ENCODE results near the gene YBX2. TPM values are rescaled to one million over a fixed set of nuclear protein-coding genes. Genes with fewer than 3 reads are reported as not detected.

YBX2 gene
- total RNA-seq, 4 donors from 2014 or later = 0.82 to 14.1 (median 2.0) TPM

DNA sequence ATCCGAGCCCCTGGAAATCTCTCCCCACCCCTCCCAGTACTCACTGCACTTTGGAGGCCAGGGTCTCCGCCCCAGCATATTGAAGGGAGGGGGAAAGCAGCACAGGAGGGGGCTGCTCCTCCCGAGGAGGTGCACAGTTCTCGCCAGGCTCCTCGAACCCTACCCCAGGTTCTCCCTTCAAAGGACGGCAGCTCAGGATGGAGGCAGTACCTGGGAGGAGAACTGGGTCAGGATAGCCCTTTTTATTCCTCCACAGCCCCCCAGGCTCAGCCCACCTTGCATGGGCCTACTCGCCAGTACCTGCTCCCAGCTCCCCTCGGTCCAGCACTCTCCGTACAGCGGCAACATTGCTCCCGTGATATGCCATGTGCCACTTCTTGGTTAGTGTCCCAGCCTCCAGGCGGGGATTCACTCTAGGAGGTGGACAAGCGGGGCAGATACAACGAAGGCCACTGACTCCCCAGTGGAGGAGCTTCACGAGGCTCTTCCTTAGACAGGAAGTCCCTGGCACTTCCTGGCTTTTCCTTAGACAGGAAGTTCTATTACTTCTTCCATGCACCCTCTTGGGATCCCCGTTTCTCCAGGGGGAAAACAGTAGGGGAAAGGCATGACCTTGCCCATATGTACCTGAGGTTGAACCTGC lies 22.8 kb upstream of the YBX2 start:
- TF ChIP-seq, protein P1, sequence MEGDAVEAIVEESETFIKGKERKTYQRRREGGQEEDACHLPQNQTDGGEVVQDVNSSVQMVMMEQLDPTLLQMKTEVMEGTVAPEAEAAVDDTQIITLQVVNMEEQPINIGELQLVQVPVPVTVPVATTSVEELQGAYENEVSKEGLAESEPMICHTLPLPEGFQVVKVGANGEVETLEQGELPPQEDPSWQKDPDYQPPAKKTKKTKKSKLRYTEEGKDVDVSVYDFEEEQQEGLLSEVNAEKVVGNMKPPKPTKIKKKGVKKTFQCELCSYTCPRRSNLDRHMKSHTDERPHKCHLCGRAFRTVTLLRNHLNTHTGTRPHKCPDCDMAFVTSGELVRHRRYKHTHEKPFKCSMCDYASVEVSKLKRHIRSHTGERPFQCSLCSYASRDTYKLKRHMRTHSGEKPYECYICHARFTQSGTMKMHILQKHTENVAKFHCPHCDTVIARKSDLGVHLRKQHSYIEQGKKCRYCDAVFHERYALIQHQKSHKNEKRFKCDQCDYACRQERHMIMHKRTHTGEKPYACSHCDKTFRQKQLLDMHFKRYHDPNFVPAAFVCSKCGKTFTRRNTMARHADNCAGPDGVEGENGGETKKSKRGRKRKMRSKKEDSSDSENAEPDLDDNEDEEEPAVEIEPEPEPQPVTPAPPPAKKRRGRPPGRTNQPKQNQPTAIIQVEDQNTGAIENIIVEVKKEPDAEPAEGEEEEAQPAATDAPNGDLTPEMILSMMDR (IDR thresholded peaks at IDR 0.05; ENCODE audit: low read depth) = no peak

DNA sequence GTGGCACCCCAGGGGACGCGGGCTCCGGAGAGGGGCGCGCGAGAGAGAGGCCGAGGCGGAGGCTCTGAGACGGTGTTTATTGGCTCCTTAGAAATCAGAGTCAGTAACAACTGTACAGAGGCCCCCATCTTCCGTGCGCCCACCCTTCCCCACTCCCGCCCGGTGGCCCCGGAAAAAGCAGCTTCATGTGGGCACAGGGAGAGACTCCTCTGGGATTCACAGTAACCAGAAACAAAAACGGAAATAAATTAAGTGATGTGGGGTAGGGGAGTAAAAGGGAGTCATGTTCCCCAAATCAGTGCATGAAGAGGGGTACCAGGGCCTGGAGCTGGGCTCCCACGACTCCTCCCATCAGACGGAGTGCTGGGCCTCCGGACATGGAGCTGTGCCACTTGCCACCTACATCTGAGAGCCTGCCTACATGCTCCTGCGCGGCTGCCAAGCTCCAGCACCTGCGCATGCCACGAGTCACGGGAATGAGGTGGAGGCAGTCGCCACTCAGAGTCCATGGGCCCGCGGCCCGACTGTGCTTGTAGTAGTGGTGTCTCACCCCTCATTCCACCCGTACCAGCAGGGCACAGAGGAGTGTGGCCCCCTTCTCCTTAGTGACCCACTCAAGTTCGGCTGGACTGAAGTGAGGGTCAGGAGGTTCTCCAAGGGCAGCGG lies 21.3 kb upstream of the YBX2 start:
- TF ChIP-seq, protein P1 (IDR thresholded peaks at IDR 0.05; ENCODE audit: low read depth) = no peak

DNA sequence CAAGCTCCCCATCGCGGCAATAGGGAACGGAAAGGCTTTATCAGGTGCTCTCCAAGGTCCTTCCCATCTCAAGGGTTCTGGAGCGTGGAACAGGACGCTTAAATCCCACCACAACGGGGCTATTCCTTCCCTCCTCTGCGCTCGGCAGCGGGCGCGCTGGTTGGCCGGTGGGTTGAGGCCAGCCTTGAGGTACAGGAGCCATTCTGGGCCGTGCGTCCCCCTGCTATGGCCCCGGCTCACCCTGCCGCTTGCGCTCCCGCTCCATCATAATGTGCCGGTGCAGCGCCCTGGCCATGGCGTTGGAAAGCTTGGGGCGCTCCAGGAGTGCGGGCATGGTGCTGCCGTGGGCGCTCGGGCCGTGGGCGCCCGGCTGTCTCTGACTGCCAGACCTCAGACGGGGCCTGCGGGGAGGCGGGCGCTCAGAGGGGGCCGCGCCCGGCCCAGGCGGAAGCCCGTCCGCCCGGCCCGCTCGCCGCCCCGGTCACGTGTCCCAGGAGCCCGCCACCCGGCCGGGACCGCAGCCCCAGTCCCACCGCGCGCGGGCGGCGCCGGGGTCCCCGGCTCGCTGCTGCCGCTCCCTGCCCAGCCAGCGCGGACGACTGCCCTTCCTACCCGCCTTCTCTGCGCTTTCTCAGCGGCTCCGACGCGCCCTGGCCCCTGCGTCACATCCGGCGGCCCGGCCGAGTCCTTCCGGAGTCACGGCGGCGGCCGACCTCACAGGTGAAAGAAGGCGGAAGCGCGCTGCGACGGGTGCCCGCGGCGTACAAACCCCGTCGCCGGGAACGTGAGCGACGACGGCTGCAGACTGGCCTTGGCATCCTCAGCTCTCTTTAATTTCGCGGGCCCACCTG lies 20.5 kb upstream of the YBX2 start, which contains the start of gene GPS2:
GPS2 (minus strand) TSS at position 642 of the 851 bp plus-strand sequence; CDS start at position 334, 308 bp downstream.
- TF ChIP-seq, protein P1 (IDR thresholded peaks at IDR 0.05; ENCODE audit: low read depth) = no peak

DNA sequence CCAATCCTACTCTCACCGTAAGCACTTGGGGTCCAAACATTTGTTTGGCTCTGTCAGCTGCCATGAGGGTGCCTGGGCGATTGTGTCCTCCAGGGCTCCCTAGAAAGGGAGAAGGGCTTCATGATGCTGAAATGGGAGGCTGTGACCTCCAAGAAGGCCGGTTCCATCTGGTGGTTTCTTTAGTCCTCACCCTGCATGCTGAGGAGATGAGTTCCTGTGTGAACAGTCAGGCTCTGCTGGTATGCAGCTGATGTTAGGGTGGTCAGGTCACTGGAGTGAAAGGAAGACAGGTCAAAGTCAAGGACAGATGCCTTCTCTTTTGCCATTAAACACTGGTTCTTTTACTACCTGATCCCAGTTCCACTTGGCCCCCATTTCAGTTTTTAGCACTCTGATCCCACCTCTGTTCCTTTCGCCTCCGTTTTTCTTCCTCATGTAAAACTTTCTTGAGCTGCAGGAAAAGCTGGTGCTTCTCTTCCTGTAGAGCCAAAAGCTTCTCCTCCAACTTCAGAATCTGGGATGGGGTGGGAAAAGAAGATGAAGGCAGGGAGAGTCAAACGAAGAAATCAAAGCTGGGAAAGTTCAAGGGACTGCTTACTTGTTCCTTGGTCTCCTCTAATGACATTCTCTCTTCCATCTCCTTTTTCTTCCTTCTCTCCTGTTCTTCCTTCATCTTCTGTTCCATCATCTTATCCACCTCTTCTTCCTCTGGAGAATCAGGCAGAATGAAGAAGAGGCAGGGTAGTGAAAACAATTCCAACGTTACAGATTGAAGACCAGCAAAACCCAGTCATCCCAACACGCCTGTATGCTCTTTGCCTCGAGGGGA lies 19.7 kb upstream of the YBX2 start:
- TF ChIP-seq, protein P1 (IDR thresholded peaks at IDR 0.05; ENCODE audit: low read depth) = no peak

DNA sequence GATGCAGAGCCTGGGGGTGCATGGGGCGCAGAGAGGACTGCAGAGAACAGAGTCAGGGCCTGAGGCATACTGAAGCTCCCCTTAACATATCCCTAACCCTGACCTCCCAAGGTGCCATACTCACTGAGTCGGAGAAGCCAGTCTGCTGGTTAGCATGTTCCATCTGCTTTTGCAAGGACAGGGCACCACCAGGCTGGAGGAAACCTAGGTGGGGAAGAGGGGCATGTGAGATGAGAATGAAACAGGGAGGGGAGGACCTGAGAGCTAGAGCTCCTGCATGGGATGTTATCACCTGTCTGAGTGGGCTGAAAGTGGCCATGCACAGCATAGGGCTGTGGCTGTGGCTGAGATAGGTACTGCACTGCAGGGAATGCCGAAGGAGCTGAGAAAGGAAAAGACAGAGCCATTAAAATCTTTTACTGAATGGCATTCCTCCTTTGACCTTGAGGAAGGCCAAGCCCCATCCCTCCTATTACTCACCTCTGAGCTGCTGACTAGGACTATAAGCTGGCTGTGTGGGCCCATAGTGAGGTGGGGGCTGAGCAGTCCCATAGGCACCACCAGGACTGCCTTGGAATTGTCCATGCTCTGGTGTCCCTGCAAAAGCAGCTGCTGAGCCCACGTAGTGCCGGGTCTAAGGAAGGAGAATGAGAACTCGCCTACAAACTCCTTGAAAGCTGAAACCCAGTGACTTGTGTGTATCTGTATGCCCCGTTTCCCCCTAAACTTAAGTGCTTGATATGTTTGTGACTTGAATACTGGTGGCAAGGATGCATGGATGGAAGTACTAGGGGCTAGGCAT lies 18.9 kb upstream of the YBX2 start:
- TF ChIP-seq, protein P1 (IDR thresholded peaks at IDR 0.05; ENCODE audit: low read depth) = no peak

DNA sequence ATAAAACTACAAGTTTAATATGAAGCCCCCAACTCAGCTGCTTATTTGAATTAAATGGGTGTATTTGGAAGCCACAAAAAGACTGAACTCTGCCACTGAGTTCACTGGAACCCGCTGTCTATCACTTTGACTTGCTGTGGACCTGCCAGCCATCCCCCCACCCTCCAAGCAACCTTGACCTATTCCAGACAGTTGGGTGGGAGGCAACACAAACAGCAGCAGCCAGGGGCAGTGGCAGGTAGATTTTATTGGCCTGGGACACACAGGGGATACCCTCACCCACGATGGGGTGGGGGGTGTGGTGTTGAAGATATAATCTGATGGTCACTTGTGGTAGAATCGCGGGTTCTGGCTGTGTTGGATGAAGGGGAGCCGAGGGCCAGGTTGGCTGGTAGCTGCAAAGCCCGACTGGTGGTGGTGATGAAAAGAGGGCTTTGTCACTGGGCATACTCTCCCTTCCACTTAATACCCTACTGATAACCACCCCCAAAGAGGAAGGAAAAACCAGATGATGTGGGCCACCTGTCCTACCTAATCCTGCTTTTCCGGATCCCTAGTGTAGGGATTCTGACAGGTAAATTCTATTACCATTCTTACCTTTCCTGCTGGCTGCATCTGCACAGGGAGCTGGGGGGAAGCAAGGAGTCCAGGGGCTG lies 18.1 kb upstream of the YBX2 start:
- TF ChIP-seq, protein P1 (IDR thresholded peaks at IDR 0.05; ENCODE audit: low read depth) = no peak

All from subcutaneous adipose tissue (tissue), 4 donors.